NCI-H2081 (cell line): ENCODE results near the gene FGF22.
"Not testable (repeated sequence)": the region's sequence is repeated elsewhere in the genome, so short reads cannot be mapped to it uniquely, and the experiment has no call there.

Experiments used
- DNase-seq, 2 experiments: peaks; one replicate each; lab custom pipeline; 2025; lab: John Stamatoyannopoulos, UW

FGF22 gene

DNA sequence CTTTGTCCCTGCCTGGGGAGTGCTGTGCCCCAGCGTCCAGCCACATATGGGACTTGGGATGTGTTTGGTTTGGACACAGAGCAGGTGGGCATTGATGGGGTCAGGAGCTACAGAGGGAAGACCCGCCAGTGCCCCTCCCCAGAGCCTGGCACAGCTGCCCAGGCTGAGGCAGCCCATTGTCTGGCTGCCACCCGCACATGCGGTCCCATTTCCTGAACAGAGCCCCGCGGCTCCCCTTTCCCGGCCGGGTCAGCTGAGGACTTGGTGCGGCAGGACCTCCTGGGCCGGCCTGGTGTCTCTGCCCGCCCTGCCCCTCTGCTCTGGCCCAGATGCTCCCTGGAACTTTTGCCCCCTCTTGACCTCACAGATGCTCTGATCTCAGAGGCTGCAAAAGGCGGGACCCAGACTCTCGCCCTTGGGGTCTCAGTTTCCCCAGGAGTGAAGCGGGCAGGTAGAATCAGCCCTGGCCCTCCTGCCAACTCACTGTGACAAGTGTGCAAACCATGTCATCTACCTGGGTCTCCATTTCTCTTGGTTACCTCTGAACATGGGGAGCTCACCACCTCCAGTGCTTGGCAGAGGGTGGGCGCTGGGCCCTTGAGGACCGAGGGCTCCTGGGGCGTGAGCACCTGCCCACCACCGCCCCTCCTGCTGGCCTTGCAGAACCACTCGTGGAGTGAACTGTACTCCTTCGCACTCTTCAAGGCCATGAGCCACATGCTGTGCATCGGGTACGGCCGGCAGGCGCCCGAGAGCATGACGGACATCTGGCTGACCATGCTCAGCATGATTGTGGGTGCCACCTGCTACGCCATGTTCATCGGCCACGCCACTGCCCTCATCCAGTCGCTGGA is 32.2 kb upstream of the FGF22 start:
- DNase-seq = no peak

DNA sequence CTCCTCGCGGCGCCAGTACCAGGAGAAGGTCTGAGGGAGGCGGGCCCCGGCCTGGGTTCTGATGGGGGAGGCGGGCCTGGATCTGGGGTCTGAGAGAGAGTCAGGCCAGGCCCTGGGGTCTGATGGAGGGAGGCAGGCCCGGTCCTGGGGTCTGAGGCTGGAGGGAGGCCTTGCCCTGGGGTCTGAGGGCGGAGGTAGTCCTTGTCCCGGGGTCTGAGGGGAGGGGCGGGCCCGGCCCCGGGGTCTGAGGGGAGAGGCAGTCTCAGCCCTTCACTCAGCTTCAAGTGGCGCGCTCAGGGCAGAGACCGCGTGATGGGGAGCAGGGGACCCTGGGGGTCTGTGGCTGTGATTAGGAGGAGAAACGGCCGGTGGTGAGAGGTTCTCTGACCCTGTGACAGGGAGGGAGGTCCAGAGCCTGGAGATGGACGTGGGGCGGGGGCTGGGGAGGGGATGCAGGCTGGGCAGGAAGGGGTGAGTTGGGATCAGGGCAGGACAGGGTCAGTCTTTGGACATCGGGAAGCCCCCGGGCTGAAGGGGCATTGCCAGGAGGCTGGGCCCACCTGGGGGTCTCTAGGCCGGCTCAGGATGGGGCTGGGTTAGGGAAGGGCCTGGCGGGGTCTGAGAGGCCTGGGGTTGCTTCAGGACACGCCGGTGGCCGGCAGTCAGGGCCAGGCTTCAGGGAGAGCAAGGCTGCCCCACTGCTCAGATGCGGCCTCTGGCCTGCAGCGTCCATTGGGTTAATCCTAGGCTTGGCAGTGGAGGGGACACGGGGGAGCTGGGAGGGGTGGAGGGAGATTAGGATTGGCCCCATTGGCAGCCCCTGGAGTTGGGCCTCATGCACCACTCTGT is 31.3 kb upstream of the FGF22 start:
- no peak for DNase-seq

DNA sequence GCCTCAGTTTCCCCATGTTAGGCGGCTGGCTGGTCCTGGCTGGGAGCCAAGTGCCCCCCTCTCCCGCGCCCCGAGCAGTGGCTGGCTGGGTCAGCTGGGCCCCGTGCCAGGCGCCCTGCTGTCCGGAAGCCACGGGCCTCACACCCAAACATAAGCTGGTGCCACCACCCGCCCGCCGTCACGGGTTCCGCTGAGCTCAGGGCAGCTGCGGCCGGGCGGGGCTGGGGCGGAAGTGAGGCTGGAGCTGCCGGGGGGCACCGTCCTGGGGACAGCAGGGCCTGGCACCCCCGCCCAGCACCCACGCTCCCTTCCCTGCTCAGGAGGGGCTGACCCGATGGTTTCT is 30.7 kb upstream of the FGF22 start:
- DNase-seq = peak; percentile 11 to 65

DNA sequence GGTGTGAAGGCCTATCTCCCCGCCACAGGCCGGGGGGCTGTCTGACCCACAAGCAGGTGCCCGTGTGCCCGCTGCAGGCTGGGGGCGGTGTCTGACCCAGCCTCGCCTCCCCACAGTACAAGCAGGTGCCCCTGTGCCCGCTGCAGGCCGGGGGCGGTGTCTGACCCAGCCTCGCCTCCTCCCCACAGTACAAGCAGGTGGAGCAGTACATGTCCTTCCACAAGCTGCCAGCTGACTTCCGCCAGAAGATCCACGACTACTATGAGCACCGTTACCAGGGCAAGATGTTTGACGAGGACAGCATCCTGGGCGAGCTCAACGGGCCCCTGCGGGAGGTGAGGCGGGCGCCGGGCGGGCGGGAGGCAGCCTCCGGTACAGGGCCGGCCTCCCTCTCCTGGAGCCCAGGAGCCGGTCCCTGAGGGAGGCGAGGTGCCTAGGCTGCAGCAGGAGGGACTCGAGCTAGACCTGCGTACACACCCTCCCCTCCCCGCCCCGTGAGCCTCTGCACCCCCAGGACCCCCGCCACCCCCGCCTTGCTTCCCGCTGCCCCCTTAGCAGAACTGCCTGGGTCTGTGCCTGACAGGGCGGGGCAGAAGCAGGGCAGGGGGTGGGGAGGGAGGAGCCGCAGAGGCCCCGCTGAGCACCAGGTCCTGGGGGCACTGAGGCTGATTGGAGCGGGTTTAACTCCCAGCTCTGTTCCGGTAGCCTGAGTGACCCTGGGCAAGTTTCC is 29.4 kb upstream of the FGF22 start:
- peak in 1 of 2 experiments; percentile 23 for DNase-seq

DNA sequence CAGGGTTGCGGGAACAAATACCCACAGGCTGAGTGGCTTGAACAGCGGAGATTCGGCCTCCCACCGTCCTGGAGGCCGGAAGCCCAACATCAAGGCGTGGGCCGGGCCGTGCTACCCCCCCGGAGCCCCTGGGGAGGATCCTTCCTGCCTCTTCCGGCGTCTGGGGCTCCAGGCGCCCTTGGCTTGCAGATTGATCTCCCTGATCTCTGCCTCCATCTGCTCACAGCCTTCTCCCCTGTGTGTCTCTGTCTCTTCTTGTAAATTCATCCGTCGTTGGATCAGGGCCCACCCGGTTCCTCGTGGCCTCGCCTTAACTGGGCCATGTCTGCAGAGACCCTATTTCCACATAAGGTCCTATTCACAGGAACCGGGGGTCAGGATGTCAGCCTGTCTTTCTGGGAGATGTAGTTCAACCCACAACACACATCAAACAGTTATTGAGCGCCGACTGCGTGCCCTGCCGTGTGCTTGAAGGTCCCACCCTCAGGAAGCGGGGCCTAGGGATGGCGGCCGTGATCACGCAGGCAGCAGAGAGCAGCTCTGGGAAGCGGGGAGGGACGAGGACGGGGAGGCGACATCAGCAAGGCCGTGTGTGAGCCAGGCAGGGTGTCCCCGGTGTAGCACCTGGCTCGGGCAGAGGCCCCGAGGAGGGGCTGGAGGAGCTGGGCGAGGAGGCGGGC is 28.7 kb upstream of the FGF22 start:
- DNase-seq = peak; percentile 16 to 66

DNA sequence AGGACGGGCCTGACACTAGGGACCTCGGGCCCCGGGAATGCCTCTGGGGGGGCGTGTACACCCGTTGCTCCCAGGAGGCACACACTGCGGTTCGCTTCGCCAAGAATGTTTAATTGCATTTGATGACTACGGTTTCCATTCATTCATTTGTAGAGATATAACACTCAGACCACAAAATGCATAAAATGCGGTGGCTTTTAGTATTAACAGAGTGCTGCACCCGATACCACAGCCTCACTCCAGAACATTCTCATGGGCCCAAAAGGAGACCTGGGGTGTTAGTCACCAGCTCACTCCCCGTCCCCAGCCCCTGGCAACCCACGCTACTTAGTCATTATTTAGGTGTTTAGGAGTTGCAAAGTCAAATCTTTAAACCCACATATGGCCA is 28.2 kb upstream of the FGF22 start:
- DNase-seq = no peak

DNA sequence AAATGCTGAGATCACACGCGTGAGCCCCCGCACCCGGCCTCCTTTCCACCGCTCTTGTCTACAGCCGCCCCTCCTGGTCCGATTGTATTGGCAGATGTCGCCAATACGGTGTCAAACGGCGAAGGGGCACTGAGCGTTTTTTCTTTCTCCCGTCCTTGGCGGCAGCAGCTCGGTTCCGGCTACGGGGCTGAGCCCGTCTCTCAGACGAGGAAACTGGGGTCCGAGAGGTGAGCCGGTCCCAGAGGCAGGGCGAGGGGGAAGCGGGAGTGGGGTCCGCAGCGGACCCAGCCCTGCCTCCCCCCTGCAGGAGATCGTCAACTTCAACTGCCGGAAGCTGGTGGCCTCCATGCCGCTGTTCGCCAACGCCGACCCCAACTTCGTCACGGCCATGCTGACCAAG is 26.7 kb upstream of the FGF22 start:
- DNase-seq = no peak

DNA sequence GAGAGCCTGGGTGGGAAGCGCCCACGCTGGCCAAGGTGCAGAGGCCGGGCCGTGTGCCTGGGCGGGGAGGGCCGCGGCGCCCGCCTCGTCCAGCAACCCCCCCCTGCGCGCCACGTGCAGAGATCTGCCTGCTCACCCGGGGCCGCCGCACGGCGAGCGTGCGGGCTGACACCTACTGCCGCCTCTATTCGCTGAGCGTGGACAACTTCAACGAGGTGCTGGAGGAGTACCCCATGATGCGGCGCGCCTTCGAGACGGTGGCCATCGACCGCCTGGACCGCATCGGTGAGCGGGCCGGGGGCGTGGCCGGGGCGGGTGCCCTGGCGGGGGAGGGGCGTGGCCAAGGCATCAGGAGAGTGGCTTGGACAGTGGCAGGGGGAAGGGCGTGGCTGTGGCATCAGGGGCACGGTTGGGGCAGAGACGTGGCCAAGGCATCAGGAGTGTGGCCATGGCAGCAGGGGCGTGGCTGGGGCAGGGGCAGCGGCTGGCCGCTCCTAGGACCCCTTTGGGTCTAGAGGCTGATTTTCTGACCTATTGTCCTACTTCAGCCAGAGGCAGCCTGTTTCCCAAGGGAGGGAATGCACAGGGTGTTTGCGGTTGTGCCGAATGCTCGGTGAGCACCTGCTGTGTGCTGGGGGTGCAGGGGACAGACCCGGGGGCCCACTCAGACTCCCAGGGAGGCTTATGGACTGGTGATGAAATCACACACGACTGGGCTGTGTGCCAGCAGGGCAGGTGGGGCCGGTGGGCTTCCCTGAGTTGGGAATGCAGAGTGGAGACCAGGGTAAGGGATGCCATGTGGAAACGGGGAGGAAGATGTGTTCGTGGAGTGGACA is 25.7 kb upstream of the FGF22 start:
- DNase-seq = no peak

DNA sequence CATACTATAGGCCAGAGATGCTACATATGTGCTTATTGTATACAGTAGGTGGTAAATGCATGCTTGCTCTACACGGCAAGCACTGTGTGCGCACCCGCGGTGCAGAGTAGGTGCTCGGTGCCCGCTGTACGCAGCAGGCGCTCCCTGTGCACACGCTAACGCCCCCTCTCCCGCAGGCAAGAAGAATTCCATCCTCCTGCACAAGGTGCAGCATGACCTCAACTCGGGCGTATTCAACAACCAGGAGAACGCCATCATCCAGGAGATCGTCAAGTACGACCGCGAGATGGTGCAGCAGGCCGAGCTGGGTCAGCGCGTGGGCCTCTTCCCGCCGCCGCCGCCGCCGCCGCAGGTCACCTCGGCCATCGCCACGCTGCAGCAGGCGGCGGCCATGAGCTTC is 24.1 kb upstream of the FGF22 start:
- DNase-seq = no peak

DNA sequence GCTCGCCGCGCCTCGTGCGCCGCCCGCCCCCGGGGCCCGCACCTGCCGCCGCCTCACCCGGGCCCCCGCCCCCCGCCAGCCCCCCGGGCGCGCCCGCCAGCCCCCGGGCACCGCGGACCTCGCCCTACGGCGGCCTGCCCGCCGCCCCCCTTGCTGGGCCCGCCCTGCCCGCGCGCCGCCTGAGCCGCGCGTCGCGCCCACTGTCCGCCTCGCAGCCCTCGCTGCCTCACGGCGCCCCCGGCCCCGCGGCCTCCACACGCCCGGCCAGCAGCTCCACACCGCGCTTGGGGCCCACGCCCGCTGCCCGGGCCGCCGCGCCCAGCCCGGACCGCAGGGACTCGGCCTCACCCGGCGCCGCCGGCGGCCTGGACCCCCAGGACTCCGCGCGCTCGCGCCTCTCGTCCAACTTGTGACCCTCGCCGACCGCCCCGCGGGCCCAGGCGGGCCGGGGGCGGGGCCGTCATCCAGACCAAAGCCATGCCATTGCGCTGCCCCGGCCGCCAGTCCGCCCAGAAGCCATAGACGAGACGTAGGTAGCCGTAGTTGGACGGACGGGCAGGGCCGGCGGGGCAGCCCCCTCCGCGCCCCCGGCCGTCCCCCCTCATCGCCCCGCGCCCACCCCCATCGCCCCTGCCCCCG is 23.5 kb upstream of the FGF22 start:
- DNase-seq = no peak

DNA sequence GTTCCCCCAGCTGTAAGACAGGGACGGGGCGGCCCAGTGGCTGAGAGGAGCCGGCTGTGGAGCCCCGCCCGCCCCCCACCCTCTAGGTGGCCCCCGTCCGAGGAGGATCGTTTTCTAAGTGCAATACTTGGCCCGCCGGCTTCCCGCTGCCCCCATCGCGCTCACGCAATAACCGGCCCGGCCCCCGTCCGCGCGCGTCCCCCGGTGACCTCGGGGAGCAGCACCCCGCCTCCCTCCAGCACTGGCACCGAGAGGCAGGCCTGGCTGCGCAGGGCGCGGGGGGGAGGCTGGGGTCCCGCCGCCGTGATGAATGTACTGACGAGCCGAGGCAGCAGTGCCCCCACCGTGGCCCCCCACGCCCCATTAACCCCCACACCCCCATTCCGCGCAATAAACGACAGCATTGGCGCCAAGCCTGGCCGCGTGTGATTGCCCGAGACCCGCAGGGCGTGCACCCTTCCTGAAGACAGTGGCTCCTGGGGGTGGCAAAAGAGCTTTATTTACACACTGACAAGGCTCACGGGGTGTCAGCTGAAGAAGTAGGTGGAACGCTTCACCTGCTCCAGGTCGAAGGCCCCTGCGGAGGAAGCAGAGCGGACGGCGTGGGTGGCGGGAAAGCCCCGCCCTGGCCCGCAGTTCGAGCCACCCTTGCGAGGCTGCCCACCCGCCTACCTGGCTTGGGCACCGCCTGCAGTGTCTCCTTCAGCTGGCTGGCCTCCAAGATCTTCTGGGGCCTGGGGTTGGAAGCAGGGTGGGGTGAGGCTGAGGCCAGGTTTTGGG is 22.7 kb upstream of the FGF22 start:
- no peak for DNase-seq

DNA sequence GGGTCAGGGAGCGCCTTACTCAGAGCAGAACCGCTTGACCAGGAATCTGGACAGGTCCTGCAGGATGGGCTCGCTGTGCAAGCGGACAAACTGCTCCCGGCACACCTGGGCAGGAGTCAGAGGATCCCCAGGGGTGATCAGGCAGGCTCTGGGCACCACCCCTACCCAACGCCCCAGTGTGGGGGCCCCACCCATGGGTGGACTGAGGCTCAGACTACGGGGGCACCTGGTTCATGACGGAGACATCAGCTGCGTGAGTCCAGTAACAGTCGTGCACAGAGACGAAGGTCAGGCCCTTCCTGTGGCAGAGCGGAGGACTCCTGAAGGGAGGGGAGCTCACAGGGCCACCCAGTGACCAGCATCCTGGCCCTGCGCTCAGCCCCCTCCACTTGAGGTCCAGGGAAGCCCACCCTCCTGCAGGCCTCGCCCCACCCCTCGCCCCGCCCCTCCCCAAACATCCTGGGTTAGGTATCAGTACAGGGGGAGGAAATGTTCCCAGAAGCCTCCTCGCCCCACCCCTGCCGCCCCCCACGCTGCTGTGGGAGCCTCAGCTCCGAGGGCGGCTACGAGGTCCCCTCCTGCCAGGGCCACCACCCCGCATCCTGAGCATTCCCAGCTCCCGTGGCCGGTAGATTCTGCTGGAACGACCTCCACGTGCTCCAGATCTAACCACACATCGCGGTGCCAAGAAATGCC is 22.0 kb upstream of the FGF22 start:
- DNase-seq = no peak

DNA sequence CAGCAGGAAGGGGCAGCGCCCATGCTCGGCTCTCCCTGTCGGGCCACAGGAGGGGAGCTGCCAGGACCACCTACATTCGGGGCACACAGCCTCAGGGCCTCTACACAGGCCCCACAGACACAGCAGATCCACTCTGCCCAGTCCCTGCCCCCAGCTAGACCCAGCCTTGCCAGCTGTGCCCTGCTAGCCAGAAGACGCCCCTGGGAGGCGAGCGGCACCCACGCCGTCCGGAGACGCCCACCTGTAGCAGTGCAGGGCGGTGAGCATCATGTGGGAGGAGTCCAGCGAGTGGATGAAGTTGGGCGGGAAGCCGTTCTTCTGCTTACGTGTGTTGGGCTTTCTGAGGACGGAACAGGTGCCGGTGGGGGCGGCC is 21.4 kb upstream of the FGF22 start:
- DNase-seq = no peak

DNA sequence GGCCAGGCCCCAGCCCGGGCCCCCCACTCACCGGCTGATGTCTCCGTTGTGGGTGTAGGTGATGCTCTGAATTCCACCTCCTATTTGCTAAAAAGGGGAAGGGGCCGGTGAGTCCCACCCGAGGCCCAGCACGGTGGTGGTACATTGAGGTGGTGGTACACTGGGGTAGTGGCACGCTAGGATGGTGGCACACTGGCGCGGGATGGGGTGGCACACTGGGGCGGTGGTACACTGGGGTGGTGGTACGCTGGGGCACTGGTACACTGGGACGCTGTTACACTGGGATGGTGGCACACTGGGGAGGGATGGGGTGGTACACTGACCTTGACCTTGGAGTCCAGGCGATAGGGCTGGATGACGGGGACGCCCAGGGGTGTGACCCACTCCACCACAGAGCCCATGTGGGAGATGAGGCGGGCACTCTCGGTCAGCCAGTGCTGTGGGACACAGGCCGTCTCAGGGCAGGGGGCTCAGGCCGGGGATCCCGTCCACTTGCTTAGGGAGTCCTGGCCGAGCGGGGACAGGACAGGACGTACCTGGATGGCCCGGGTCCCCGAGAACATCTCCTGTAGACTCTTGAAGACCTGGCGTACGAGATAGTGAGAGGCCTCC is 20.9 kb upstream of the FGF22 start:
- DNase-seq = no peak

DNA sequence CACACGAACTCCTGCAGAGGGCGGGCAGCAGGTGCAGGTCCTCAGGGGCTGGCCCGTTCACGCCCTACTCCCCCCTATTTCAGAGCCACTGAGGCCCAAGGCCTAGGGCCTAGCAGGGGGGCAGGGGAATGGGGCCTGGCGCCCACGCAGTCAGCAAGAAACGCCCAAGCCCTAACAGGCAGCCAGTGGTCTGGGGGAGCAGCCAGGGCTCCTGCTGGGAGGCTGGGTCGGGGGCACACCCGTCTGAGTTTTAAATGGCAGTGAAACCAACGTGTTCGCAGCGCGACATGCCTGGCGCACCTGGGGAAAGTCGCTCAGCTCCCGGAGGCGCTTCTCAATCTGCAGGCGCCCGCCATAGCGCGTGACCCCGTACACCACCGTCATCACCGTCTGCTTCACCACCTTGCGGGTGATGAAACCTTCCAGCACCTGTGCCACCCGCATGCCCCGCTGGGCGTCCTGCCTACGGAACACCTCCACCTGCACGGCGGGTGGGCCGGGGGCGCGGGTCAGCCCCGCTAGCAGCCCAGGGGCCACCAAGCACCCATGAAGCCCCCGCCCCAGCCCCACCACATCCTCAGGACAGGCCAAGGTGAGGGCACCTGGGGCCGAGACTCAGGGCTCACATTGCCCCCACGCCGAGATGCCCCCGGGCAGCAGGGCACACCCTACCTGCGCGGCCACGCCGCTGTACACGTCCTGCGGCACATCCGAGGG is 20.2 kb upstream of the FGF22 start:
- no peak for DNase-seq

DNA sequence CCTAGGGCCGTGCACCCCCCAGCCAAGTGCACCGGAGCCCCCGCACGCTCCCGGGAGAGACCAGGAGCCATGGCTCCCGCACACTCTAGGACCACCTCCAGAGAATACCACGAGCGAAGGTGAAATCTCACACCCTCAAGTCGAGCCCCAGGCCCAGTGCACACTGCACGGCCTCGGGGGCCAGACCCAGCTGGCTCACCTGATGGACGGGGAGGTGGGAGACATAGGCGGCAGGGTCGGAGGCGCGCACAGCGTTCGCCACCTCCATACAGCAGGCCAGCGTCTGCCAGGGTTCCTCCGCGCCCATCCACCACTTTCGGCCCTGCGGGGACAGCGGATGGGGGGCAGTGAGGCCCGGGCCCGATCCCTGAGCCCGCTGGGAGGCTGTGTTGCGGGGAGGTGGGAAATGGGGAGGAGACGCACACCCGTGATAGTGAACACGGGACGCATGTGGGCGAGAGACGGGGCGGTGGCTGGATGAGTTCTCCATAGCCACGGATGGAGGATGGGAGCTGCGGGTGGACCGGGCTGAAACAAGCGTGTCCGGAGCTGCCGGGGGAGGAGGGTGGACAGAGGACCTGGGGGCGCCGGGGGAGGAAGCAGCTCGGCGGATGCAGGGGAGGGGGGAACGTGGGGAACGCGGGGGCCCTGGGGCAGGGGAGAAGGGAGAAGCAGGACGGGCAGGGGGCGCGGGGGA is 19.4 kb upstream of the FGF22 start:
- no peak for DNase-seq

DNA sequence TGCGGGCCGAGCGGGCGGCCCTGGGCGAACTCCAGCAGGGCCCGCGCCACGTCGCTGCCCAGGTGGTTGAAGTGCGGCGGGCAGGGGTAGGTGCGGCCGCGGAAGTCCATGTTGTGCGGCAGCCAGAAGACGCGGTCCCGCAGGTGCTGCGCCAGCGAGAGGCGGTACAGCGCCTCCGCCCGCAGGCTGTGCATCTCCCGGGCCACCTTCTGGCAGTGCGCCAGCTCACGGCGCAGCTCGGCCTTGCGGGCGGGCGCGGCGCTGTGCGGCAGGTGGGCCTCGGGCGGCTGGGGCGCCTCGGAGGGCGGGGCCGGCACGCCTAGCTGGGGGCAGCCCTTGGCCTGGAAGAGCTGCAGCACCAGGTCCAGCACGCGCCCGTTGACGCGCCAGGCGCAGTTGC is 18.5 kb upstream of the FGF22 start:
- not testable (repeated sequence) for DNase-seq

DNA sequence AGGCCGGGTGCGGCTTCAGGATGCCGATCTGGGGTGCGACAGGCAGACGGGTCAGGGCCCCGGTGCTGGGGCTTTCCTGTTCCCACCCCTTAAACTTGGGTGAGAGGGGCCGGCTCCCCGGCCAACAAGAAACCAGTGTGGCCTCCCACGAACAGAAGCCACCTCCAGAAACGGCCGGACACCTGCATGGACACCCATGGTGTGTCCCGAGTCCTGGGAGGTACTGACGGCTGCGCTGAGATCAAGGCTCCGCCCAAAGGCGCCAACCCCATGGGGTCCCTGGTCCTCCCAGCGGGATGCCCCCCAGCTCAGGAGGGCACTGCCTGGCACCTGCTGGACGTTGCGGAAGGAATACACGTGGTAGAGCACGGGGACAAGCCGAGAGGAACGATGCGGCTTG is 17.9 kb upstream of the FGF22 start:
- DNase-seq = no peak
